ENCODE measurements around the gene C2orf68.

- TF ChIP-seq CTCF (IDR thresholded peaks at IDR 0.05; ENCODE audit: insufficient read depth, low read length, poor library complexity, severe bottlenecking): no peak
- TF ChIP-seq EZH2phosphoT487 (conservative IDR thresholded peaks at IDR 0.05; ENCODE audit: low read length): no peak
Observed at GRCh38 chr2:85646166-85646565, 34.3 kb upstream of the C2orf68 start.

All from SU-DHL-6 (cell line).